ENCODE results near the gene B3GNT2.
"Not testable (repeated sequence)": the region's sequence is repeated elsewhere in the genome, so short reads cannot be mapped to it uniquely, and the experiment has no call there.

B3GNT2 gene

GRCh38 chr2:62248226-62248625 is 52.3 kb downstream of the B3GNT2 start:
- DNase-seq: no peak

- no peak for DNase-seq
Observed at GRCh38 chr2:62250239-62250638, 54.3 kb downstream of the B3GNT2 start.

- no peak for DNase-seq
Observed at GRCh38 chr2:62254424-62255266, 58.7 kb downstream of the B3GNT2 start.

- DNase-seq: no peak
Observed at GRCh38 chr2:62257466-62257865, 61.6 kb downstream of the B3GNT2 start.

- DNase-seq: no peak
Observed at GRCh38 chr2:62263076-62263715, 67.3 kb downstream of the B3GNT2 start.

GRCh38 chr2:62264186-62264585 is 68.3 kb downstream of the B3GNT2 start:
- DNase-seq: no peak

- no peak for DNase-seq
Observed at GRCh38 chr2:62265106-62265505, 69.2 kb downstream of the B3GNT2 start.

- DNase-seq: no peak
Observed at GRCh38 chr2:62266433-62267038, 70.6 kb downstream of the B3GNT2 start.

GRCh38 chr2:62267696-62268095 is 71.8 kb downstream of the B3GNT2 start:
- DNase-seq: no peak

GRCh38 chr2:62268681-62269188 is 72.8 kb downstream of the B3GNT2 start:
- not testable (repeated sequence) for DNase-seq

- no peak for DNase-seq
Observed at GRCh38 chr2:62270728-62271127, 74.8 kb downstream of the B3GNT2 start.

Measured in CD4-positive, alpha-beta T cell treated with Interleukin-21 for 1 hour (primary cell).